Peyer's patch (tissue), 4 donors: Measurements from ENCODE around the gene FTCDNL1. TPM values are rescaled to one million over a fixed set of nuclear protein-coding genes. Genes with fewer than 3 reads are reported as not detected.

Experiments used
- DNase-seq, 3 donors: peaks; one replicate each; pipeline ENCODE4 v3.0.0-alpha.2; 2017 to 2019
- H3K27ac ChIP-seq, 4 donors: fragments of 200-600 bp; sonication (generic); one replicate each; pipeline ENCODE4 v1.5.1; 2016 to 2019
- H3K27me3 ChIP-seq, 2 donors: fragments of 200-600 bp; sonication (generic); one replicate each; pipeline ENCODE4 v1.5.1; 2019
- H3K36me3 ChIP-seq, 3 donors: fragments of 200-600 bp; sonication (generic); one replicate each; pipeline ENCODE4 v1.5.1; 2016 to 2019
- H3K4me1 ChIP-seq, 4 donors: fragments of 200-600 bp; sonication (generic); one replicate each; pipeline ENCODE4 v1.5.1; 2016 to 2019
- H3K4me3 ChIP-seq, 4 donors: fragments of 200-600 bp; sonication (generic); 1 replicate in 3 of 4; 2 replicates in 1 of 4; pipeline ENCODE4 v1.5.1; 2016 to 2019; ENCODE audit warnings: mild to moderate bottlenecking in 1 of 4
- H3K9me3 ChIP-seq, 4 donors: fragments of 200-600 bp; sonication (generic); one replicate each; pipeline ENCODE4 v1.5.1; 2016 to 2019; ENCODE audit warnings: mild to moderate bottlenecking in 1 of 4
- CTCF ChIP-seq, 6 experiments: fragments of 450-650 bp in 4 of 6; fragments of 200-600 bp in 2 of 6; sonication (generic) in 1 of 6; IDR thresholded peaks; one replicate each; pipeline ENCODE4 v1.5.1; 2017 to 2019; ENCODE audit warnings: antibody characterized with exemption in 6 of 6, mild to moderate bottlenecking in 3 of 6, moderate library complexity in 1 of 6
- POLR2A ChIP-seq, 2 donors: fragments of 450-650 bp; IDR thresholded peaks; one replicate each; pipeline ENCODE4 v1.5.1; 2017; ENCODE audit warnings: antibody characterized with exemption in 2 of 2, mild to moderate bottlenecking in 2 of 2, moderate library complexity in 2 of 2
- small RNA-seq, 2 donors: library from RNA; depleted of rRNA; stranded (forward); fragments of <200 nt; gene quantifications; one replicate each; pipeline ENCODE3, GENCODE V24; 2016
- total RNA-seq, 4 donors: library from RNA; depleted of rRNA; stranded (reverse); fragments of >200 nt; gene quantifications; one replicate each; pipeline ENCODE4 v1.1.0, GENCODE V29; 2016

FTCDNL1 gene
- total RNA-seq, 4 donors from 2014 or later, result 1.4 to 1.9 (median 1.7) TPM; not detected in 1

GRCh38 chr2:199713746-199714145 lies 137.2 kb downstream of the FTCDNL1 start:
- Histone ChIP-seq H3K27ac (no peak overlapping the region), H3K9me3 (no peaks in the 10 kb centered on the region), H3K27me3 (no peaks in the 10 kb centered on the region), H3K36me3 (no peaks in the 10 kb centered on the region), H3K4me3 (no peak overlapping the region), H3K4me1 (no peaks in the 10 kb centered on the region)
- TF ChIP-seq CTCF (IDR thresholded peaks at IDR 0.05) (no peak), POLR2A (IDR thresholded peaks at IDR 0.05) (no peak)
- no peak for DNase-seq

- Histone ChIP-seq H3K27ac (no peak overlapping the region), H3K27me3 (no peaks in the 10 kb centered on the region), H3K4me1 (no peaks in the 10 kb centered on the region), H3K9me3 (peaks cover 0 to 8% (median 0%) of the 10 kb centered on the region in 4 donors), H3K36me3 (no peaks in the 10 kb centered on the region), H3K4me3 (no peak overlapping the region)
- TF ChIP-seq CTCF (IDR thresholded peaks at IDR 0.05), result no peak
- no peak for TF ChIP-seq POLR2A (IDR thresholded peaks at IDR 0.05)
- DNase-seq, result no peak
Observed at GRCh38 chr2:199710551-199710950, 140.4 kb downstream of the FTCDNL1 start.

Small RNA genes lying within 50 kb of the gene (small RNA-seq; reads per million reads assigned to genes)
- 0 reads per million in 2 donors for gene AC108032.1
- gene RN7SL717P, result 0 reads per million in 2 donors

Other genes with a start within 250 kb of the FTCDNL1 start
- gene C2orf69, start 60.1 kb upstream of the FTCDNL1 start, total RNA-seq, result 10 to 100 TPM in 1 of 4 donors, 1 to 10 TPM in 3; 8.5 to 12.3 (median 9.0) TPM
- gene TYW5, start 104.3 kb upstream of the FTCDNL1 start, total RNA-seq, result 10 to 100 TPM in 3 of 4 donors, 1 to 10 TPM in 1; 7.4 to 18.8 (median 14.6) TPM
- gene MAIP1, start 104.4 kb upstream of the FTCDNL1 start, total RNA-seq, result 10 to 100 TPM in 3 of 4 donors, 1 to 10 TPM in 1; 8.3 to 58.2 (median 26.8) TPM